ENCODE results near the gene WEE1. TPM values are rescaled to one million over a fixed set of nuclear protein-coding genes. Genes with fewer than 3 reads are reported as not detected.

WEE1 gene
- total and polyA plus RNA-seq, 11 donors: 14.5 to 89.2 (median 51.3) TPM

DNA sequence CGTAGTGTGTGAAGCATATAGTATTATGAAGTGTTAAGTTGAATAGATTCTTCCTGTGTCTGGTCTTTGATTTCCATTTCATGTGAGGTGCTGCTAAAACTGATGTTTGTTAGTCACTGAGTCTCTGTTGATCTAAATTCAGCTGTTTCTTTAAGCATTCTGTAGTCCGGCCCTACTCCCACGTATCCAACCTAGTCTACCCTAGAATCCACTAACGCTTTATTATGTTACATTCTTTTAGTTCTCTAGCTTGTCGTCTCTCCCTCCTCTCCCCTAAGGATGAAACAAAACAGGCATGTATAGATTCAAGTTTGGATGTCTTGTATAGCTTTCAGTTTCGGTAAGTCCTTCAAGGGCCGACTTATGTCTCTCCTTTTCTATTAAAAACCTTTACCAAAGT, 4.1 kb downstream of the WEE1 start:
- peak overlapping the region in 10 of 12 donors; percentile 9 to 90 (median 78) for H3K4me3 ChIP-seq
- no peak for TF ChIP-seq POLR2A (IDR thresholded peaks at IDR 0.05)
- TF ChIP-seq, protein P1, sequence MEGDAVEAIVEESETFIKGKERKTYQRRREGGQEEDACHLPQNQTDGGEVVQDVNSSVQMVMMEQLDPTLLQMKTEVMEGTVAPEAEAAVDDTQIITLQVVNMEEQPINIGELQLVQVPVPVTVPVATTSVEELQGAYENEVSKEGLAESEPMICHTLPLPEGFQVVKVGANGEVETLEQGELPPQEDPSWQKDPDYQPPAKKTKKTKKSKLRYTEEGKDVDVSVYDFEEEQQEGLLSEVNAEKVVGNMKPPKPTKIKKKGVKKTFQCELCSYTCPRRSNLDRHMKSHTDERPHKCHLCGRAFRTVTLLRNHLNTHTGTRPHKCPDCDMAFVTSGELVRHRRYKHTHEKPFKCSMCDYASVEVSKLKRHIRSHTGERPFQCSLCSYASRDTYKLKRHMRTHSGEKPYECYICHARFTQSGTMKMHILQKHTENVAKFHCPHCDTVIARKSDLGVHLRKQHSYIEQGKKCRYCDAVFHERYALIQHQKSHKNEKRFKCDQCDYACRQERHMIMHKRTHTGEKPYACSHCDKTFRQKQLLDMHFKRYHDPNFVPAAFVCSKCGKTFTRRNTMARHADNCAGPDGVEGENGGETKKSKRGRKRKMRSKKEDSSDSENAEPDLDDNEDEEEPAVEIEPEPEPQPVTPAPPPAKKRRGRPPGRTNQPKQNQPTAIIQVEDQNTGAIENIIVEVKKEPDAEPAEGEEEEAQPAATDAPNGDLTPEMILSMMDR (IDR thresholded peaks at IDR 0.05): no peak
- peaks cover 0 to 37% (median 6%) of the 10 kb centered on the region in 12 donors for H3K4me1 ChIP-seq
- H3K36me3 ChIP-seq: peaks cover 0 to 48% (median 23%) of the 10 kb centered on the region in 9 donors
- ATAC-seq (no peak), DNase-seq (no peak)
- 35 to 55% (median 47%) methylated on average over 7 of the region's 7 CpGs for WGBS, 4 donors
- no peaks in the 10 kb centered on the region for H3K9me3 ChIP-seq
- intact Hi-C loops (cut with DNase I): loop anchor here in 6 of 10 donors (2.0 to 5.0 kb wide), 3 partner anchors 35 to 115 kb away; partner anchors contain the start of gene ZNF143 (in 1 of the 6)
- H3K27ac ChIP-seq: peak overlapping the region in 10 of 12 donors; percentile 6 to 98 (median 92)
- no peaks in the 10 kb centered on the region for H3K27me3 ChIP-seq

DNA sequence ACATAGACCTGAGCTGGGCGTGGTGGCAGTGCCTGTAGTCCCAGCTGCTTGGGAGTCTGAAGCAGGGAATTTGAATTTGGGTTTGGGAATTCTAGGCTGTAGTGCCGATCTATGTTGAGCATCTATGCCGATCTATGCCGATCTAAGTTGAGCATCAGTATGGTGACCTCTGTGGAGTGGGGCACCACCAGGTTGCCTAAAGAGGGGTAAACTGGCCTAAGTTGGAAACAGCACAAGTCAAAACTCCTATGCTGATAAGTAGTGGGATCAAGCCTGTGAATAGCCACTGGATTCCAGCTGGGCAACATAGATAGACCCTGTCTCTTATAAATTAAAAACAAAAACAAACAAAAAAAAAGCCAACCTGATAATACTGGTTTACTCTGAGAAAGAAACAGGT, 7.4 kb downstream of the WEE1 start:
- TF ChIP-seq, protein P1 (IDR thresholded peaks at IDR 0.05): no peak
- no peak for TF ChIP-seq POLR2A (IDR thresholded peaks at IDR 0.05)

DNA sequence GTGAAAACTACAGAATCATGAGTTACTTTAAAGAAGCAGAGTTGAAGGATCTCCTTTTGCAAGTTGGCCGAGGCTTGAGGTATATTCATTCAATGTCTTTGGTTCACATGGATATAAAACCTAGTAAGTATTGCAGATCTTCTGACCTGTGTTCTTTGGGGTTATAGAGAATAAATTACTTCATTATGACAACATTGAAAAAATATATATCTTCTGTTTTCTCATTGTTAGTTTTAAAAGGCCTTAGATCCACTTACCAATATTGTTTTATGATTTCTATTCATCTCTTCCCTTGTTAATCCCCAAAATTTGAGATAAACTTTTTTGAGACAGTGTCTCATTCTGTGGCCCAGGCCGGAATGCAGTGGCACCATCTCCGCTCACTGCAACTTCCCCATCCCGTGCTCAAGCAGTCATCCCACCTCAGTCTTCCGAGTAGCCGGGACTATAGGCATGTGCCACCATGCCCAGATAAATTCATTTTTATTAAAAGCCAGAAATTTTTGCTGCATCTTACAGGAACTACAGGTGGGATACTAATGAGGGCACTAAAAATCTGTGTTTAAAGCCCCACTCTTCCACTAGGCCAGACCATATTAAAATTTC, 8.2 kb downstream of the WEE1 start:
- peaks cover 0 to 15% (median 2%) of the 10 kb centered on the region in 12 donors for H3K4me1 ChIP-seq
- DNase-seq (no peak), ATAC-seq (no peak)
- no peak for TF ChIP-seq POLR2A (IDR thresholded peaks at IDR 0.05)
- TF ChIP-seq, protein P1 (IDR thresholded peaks at IDR 0.05): no peak
- H3K36me3 ChIP-seq: peaks cover 0 to 88% (median 60%) of the 10 kb centered on the region in 9 donors
- intact Hi-C loops (cut with DNase I): no loop called here
- H3K4me3 ChIP-seq: no peak overlapping the region
- H3K27ac ChIP-seq: no peak overlapping the region
- H3K27me3 ChIP-seq: no peaks in the 10 kb centered on the region
- WGBS, 4 donors: 95 to 99% (median 97%) methylated on average over 6 of the region's 6 CpGs
- H3K9me3 ChIP-seq: no peaks in the 10 kb centered on the region

More for the DNA sequence above, 7.4 kb downstream of the WEE1 start:
- Histone ChIP-seq H3K36me3 (peaks cover 0 to 80% (median 52%) of the 10 kb centered on the region in 9 donors), H3K4me1 (peaks cover 0 to 23% (median 2%) of the 10 kb centered on the region in 12 donors), H3K4me3 (no peak overlapping the region), H3K27me3 (no peaks in the 10 kb centered on the region), H3K9me3 (no peaks in the 10 kb centered on the region), H3K27ac (no peak overlapping the region)
- DNase-seq (no peak), ATAC-seq (no peak)
- intact Hi-C loops (cut with DNase I): no loop called here
- 97 to 100% (median 98%) methylated on average over 4 of the region's 4 CpGs for WGBS, 4 donors

DNA sequence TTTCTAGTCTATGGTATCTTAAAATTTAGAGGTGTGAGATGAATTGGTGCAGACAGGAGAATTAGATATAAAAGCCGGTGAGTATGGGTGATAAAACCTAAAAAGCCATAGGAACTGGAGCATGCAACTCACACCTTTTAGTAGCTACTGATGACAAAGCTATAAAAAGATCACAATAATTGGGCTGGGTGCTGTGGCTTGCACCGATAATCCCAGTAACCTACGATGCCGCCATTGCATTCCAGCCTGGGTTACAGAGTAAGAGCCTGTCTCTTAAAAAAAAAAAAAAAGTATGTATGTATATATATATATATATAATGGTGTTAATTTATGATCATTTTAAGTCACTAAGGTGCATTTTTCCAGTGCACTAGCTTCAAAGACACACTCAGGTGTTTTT, 17.2 kb downstream of the WEE1 start:
- DNase-seq (no peak), ATAC-seq (no peak)
- intact Hi-C loops (cut with DNase I): no loop called here
- Histone ChIP-seq H3K9me3 (no peaks in the 10 kb centered on the region), H3K27ac (no peak overlapping the region), H3K4me3 (no peak overlapping the region), H3K36me3 (peaks cover 0 to 49% (median 45%) of the 10 kb centered on the region in 9 donors), H3K27me3 (no peaks in the 10 kb centered on the region), H3K4me1 (no peaks in the 10 kb centered on the region)
- 41 to 58% (median 51%) methylated on average over 4 of the region's 4 CpGs for WGBS, 4 donors
- TF ChIP-seq, protein P1 (IDR thresholded peaks at IDR 0.05): no peak
- TF ChIP-seq POLR2A (IDR thresholded peaks at IDR 0.05): no peak

All from heart left ventricle (tissue), 16 donors.